MM.1S (cell line): ENCODE data around the gene GBF1.

Source experiments
- EZH2 ChIP-seq: fragments of 300-600 bp; sonication (generic); optimal IDR thresholded peaks from 2 replicates; pipeline ENCODE3; 2017; ENCODE audit warnings: low read depth, mild to moderate bottlenecking, antibody characterized with exemption, low read length, mixed read lengths
- TF ChIP-seq, protein P1 (sequence below): fragments of 300-600 bp; sonication (generic); IDR thresholded peaks from 2 replicates; pipeline ENCODE4 v1.5.1; 2016; ENCODE audit warnings: antibody characterized with exemption, low read length, mixed read lengths

DNA sequence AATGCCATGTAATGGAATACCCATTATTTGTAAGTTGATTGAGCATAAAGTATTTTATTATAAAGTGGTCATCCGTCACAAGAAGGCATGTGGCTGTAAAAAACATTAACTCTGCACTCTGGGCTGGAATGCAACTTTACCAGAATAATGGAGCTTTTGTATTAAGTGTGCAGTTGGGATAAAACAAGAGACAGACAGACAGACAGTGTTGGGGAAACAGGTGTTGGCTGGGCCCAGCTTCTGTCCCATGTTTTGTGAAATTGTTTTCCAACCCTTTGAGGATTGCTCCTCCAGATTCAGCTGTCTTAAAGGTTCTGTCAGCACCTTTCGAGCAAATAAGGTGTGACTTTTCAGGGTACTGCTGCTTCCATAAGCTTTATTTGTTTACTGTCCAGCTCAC lies 82.3 kb downstream of the GBF1 start:
- TF ChIP-seq, protein P1, sequence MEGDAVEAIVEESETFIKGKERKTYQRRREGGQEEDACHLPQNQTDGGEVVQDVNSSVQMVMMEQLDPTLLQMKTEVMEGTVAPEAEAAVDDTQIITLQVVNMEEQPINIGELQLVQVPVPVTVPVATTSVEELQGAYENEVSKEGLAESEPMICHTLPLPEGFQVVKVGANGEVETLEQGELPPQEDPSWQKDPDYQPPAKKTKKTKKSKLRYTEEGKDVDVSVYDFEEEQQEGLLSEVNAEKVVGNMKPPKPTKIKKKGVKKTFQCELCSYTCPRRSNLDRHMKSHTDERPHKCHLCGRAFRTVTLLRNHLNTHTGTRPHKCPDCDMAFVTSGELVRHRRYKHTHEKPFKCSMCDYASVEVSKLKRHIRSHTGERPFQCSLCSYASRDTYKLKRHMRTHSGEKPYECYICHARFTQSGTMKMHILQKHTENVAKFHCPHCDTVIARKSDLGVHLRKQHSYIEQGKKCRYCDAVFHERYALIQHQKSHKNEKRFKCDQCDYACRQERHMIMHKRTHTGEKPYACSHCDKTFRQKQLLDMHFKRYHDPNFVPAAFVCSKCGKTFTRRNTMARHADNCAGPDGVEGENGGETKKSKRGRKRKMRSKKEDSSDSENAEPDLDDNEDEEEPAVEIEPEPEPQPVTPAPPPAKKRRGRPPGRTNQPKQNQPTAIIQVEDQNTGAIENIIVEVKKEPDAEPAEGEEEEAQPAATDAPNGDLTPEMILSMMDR, result no peak
- no peak for TF ChIP-seq EZH2
